ENCODE measurements around the gene PBRM1.
"Not testable (repeated sequence)": the region's sequence is repeated elsewhere in the genome, so short reads cannot be mapped to it uniquely, and the experiment has no call there.

PBRM1 gene

GRCh38 chr3:52679811-52680210 lies 5.9 kb downstream of the PBRM1 start:
- no peak overlapping the region for H3K4me3 ChIP-seq (ENCODE audit: low read length)
- H2AFZ ChIP-seq (ENCODE audit: low read length): no peak overlapping the region
- H3K79me2 ChIP-seq (ENCODE audit: low read length): peaks cover 83% of the 10 kb centered on the region
- TF ChIP-seq EZH2phosphoT487 (IDR thresholded peaks at IDR 0.05; ENCODE audit: low read length) (no peak), CTCF (IDR thresholded peaks at IDR 0.05; ENCODE audit: low read length) (no peak), EZH2 (optimal IDR thresholded peaks at IDR 0.05; ENCODE audit: low read depth, low read length) (no peak)
- DNase-seq: no peak
- H3K9me2 ChIP-seq (replicated peaks; ENCODE audit: insufficient read depth, low read length): no peaks in the 10 kb centered on the region
- no peak overlapping the region for H3K9ac ChIP-seq (ENCODE audit: low read length)
- H3F3A ChIP-seq (ENCODE audit: insufficient read depth, low read length): peaks cover 12% of the 10 kb centered on the region; the same call in 1 of the 2 replicates
- H4K20me1 ChIP-seq (ENCODE audit: insufficient read depth, low read length): no peaks in the 10 kb centered on the region
- H3K36me3 ChIP-seq (replicated peaks; ENCODE audit: insufficient read depth, low read length): peaks cover 14% of the 10 kb centered on the region; the same call in 1 of the 2 replicates
- no peak overlapping the region for H3K27ac ChIP-seq (ENCODE audit: low read length)
- H3K4me1 ChIP-seq (ENCODE audit: low read length): peaks cover 23% of the 10 kb centered on the region
- H3K27me3 ChIP-seq (replicated peaks; ENCODE audit: insufficient read depth, low read length): no peaks in the 10 kb centered on the region
- no peak overlapping the region for H3K4me2 ChIP-seq (ENCODE audit: low read depth, low read length)
- H3K9me3 ChIP-seq (replicated peaks; ENCODE audit: insufficient read depth, low read length): no peaks in the 10 kb centered on the region

GRCh38 chr3:52679199-52679538 lies 6.5 kb downstream of the PBRM1 start:
- H3K79me2 ChIP-seq (ENCODE audit: low read length): peaks cover 78% of the 10 kb centered on the region
- H3K4me3 ChIP-seq (ENCODE audit: low read length): no peak overlapping the region
- peaks cover 14% of the 10 kb centered on the region; the same call in 1 of the 2 replicates for H3K36me3 ChIP-seq (replicated peaks; ENCODE audit: insufficient read depth, low read length)
- H2AFZ ChIP-seq (ENCODE audit: low read length): no peak overlapping the region
- no peak overlapping the region for H3K4me2 ChIP-seq (ENCODE audit: low read depth, low read length)
- no peak overlapping the region for H3K9ac ChIP-seq (ENCODE audit: low read length)
- no peaks in the 10 kb centered on the region for H4K20me1 ChIP-seq (ENCODE audit: insufficient read depth, low read length)
- H3K27me3 ChIP-seq (replicated peaks; ENCODE audit: insufficient read depth, low read length): no peaks in the 10 kb centered on the region
- TF ChIP-seq EZH2 (optimal IDR thresholded peaks at IDR 0.05; ENCODE audit: low read depth, low read length): no peak
- no peak for TF ChIP-seq CTCF (IDR thresholded peaks at IDR 0.05; ENCODE audit: low read length)
- no peak for TF ChIP-seq EZH2phosphoT487 (IDR thresholded peaks at IDR 0.05; ENCODE audit: low read length)
- no peak for DNase-seq
- H3K4me1 ChIP-seq (ENCODE audit: low read length): peaks cover 19% of the 10 kb centered on the region
- H3K9me2 ChIP-seq (replicated peaks; ENCODE audit: insufficient read depth, low read length): no peaks in the 10 kb centered on the region
- peaks cover 7% of the 10 kb centered on the region; the same call in 1 of the 2 replicates for H3F3A ChIP-seq (ENCODE audit: insufficient read depth, low read length)
- no peaks in the 10 kb centered on the region for H3K9me3 ChIP-seq (replicated peaks; ENCODE audit: insufficient read depth, low read length)
- H3K27ac ChIP-seq (ENCODE audit: low read length): no peak overlapping the region

- Histone ChIP-seq H4K20me1 (ENCODE audit: insufficient read depth, low read length) (no peaks in the 10 kb centered on the region), H3F3A (ENCODE audit: insufficient read depth, low read length) (peaks cover 7% of the 10 kb centered on the region; the same call in 1 of the 2 replicates), H3K4me1 (ENCODE audit: low read length) (peaks cover 19% of the 10 kb centered on the region), H3K27ac (ENCODE audit: low read length) (no peak overlapping the region), H3K9ac (ENCODE audit: low read length) (no peak overlapping the region), H2AFZ (ENCODE audit: low read length) (no peak overlapping the region), H3K4me2 (ENCODE audit: low read depth, low read length) (no peak overlapping the region), H3K4me3 (ENCODE audit: low read length) (no peak overlapping the region), H3K9me2 (replicated peaks; ENCODE audit: insufficient read depth, low read length) (no peaks in the 10 kb centered on the region), H3K79me2 (ENCODE audit: low read length) (peaks cover 72% of the 10 kb centered on the region), H3K27me3 (replicated peaks; ENCODE audit: insufficient read depth, low read length) (no peaks in the 10 kb centered on the region), H3K9me3 (replicated peaks; ENCODE audit: insufficient read depth, low read length) (no peaks in the 10 kb centered on the region), H3K36me3 (replicated peaks; ENCODE audit: insufficient read depth, low read length) (peaks cover 14% of the 10 kb centered on the region; the same call in 1 of the 2 replicates)
- TF ChIP-seq EZH2phosphoT487 (IDR thresholded peaks at IDR 0.05; ENCODE audit: low read length) (no peak), EZH2 (optimal IDR thresholded peaks at IDR 0.05; ENCODE audit: low read depth, low read length) (no peak), CTCF (IDR thresholded peaks at IDR 0.05; ENCODE audit: low read length) (no peak)
- DNase-seq: no peak
Measured at GRCh38 chr3:52678265-52679198, 7.2 kb downstream of the PBRM1 start.

- H3F3A ChIP-seq (ENCODE audit: insufficient read depth, low read length); H4K20me1 ChIP-seq (ENCODE audit: insufficient read depth, low read length); H2AFZ ChIP-seq (ENCODE audit: low read length); H3K27ac ChIP-seq (ENCODE audit: low read length); H3K4me1 ChIP-seq (ENCODE audit: low read length); H3K4me3 ChIP-seq (ENCODE audit: low read length); H3K4me2 ChIP-seq (ENCODE audit: low read depth, low read length); DNase-seq; H3K9ac ChIP-seq (ENCODE audit: low read length); H3K9me2 ChIP-seq (replicated peaks; ENCODE audit: insufficient read depth, low read length); H3K27me3 ChIP-seq (replicated peaks; ENCODE audit: insufficient read depth, low read length); H3K9me3 ChIP-seq (replicated peaks; ENCODE audit: insufficient read depth, low read length): not testable (repeated sequence)
- H3K36me3 ChIP-seq (replicated peaks; ENCODE audit: insufficient read depth, low read length): peaks cover 14% of the 10 kb centered on the region; the same call in 1 of the 2 replicates
- H3K79me2 ChIP-seq (ENCODE audit: low read length): peaks cover 61% of the 10 kb centered on the region
Measured at GRCh38 chr3:52676201-52676600, 9.5 kb downstream of the PBRM1 start.
